Measurements from ENCODE around the gene FOXE3.
A peak's percentile ranks its signal among the peaks of the same experiment; 100 is the strongest.

FOXE3 gene

DNA sequence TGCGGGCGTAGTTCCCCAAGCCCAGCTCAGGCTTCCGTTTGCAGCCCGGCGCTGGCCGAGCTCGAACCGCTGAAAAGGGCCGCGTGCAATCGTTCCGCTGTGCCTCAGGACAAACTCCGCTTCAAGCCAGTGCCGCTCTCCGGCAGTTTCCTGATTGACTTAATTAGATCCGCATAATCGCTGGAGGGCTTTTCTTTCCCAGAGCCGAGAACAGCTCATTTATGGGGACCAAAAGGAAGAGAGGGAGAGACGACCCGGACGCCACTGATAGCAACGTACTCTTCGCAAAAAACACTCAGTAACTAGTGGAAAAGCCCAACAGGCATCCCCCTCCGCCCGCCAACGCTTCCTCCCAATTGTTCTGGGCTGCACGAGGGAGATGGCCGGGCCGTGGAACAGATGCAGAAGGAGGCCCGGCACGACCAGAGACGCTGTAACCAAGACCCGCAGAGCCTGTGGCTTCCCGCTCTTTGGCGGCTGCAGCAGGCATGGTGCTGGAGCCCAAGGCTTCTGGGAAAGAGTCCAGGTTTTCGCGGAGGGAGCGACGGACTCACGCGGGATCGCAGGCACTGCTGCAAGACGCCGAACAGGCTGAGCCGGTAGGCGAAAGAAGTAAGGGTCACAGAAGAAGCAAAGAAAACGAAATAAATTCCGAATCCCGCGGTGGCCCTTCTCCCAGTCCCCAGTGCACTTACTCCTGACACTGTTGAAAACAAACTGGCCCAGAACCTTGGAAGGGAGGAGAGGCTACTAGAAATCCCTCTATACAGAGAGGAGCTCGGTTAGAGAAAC lies 18.2 kb downstream of the FOXE3 start:
- DNase-seq (ENCODE audit: low read depth in 2 of 3, low spot score in 1 of 3), result no peak

- no peak for DNase-seq (ENCODE audit: low read depth in 2 of 3, low spot score in 1 of 3)
Observed at GRCh38 chr1:47435506-47436303, 19.6 kb downstream of the FOXE3 start.

- peak; percentile 56 to 81 (median 81) for DNase-seq (ENCODE audit: low read depth in 2 of 3, low spot score in 1 of 3)
Observed at GRCh38 chr1:47436304-47436978, 20.4 kb downstream of the FOXE3 start.

GRCh38 chr1:47436979-47437446 lies 20.9 kb downstream of the FOXE3 start:
- no peak for DNase-seq (ENCODE audit: low read depth in 2 of 3, low spot score in 1 of 3)

DNA sequence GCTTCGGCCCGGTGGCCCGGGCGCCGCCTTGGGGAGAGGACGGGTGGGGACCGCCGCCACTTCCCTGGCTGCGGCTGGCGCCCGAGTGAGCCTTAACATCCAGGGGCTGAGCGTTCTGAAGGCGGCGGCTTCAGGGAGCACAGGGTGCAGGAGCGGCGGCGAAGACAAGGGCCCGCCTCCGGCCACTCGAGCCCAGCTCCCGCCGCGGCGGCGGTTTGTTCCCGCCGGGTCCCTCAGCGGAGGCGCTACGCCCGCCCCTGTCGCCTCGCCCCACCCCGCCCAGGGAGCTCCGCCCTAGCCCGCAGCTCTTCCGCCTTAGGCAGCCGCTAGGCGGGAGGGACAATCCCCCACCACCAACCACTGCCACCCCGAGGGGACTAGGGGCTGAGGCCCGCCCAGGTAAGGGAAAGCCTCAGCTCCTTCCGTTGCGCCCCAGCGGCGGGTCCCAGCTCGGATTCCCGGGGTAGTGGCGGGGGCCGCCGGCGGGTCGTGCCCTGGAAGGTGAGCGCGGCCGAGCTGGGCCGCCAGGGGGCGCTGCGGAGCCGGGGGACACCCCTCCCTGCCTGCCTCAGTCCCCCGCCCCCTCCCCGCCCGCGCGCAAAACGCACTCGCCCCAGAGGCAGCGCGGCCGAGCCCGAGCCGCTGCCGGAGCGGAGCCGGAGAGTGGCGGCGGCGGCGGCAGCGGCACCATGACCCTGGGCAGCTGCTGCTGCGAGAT lies 21.5 kb downstream of the FOXE3 start, which contains the start of gene FOXD2:
Gene FOXD2, plus strand, starts transcription at position 598 of the 718 bp plus-strand sequence. Its CDS starts 92 bp downstream, at position 690.
- peak; percentile 74 to 88 (median 83) for DNase-seq (ENCODE audit: low read depth in 2 of 3, low spot score in 1 of 3)

- no peak for DNase-seq (ENCODE audit: low read depth in 2 of 3, low spot score in 1 of 3)
Observed at GRCh38 chr1:47438165-47439016, 22.3 kb downstream of the FOXE3 start.

DNA sequence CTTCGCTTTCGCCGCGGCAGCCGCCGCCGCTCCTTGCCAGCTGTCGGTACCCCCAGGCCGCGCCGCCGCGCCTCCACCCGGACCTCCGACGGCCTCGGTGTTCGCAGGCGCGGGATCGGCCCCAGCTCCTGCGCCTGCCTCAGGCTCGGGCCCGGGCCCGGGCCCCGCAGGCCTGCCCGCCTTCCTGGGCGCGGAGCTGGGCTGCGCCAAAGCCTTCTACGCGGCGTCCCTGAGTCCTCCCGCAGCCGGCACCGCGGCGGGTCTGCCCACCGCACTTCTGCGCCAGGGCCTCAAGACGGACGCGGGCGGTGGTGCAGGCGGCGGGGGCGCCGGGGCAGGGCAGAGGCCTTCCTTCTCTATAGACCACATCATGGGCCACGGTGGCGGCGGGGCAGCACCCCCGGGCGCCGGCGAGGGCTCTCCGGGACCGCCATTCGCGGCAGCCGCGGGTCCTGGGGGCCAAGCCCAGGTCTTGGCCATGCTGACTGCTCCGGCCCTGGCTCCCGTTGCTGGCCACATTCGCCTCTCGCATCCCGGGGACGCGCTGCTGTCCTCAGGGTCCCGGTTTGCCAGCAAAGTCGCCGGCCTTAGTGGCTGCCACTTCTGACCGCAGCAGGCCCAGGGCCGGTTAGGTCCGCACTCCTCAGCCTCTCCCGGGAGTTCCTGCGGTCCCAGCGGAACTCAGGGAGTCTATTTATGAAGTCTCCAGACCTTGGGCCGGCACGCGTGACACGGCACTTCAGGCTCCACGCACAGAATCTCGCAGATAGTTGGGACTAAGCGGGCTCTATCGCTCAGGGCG lies 23.1 kb downstream of the FOXE3 start:
- DNase-seq (ENCODE audit: low read depth in 2 of 3, low spot score in 1 of 3), result no peak

- no peak for DNase-seq (ENCODE audit: low read depth in 2 of 3, low spot score in 1 of 3)
Observed at GRCh38 chr1:47439819-47440598, 23.9 kb downstream of the FOXE3 start.

DNA sequence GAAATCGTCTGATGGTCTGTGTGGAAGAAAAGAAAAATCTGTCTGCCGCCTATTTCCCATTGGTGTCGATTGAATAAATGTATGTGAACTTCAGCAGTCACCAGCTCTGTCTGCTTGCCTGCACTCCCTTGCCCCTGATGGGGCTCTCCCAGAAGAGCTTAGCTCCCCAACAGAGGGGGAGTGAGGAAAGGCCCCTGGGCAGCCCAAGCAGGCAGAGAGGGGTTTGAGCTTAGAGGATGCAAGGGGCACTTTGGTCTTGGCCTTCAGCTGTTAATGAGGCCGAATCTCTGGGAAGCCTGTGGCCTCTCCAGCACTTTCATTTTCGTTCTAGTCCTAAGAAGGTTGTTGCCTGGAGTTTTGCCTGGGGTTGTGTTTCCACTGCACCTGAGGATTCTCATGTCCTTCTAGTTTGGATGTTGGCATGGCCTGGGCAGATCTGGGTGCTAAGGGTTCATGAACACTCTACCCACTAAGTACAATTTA lies 24.6 kb downstream of the FOXE3 start:
- no peak for DNase-seq (ENCODE audit: low read depth in 2 of 3, low spot score in 1 of 3)

GRCh38 chr1:47441450-47442106 lies 25.5 kb downstream of the FOXE3 start:
- no peak for DNase-seq (ENCODE audit: low read depth in 2 of 3, low spot score in 1 of 3)

DNA sequence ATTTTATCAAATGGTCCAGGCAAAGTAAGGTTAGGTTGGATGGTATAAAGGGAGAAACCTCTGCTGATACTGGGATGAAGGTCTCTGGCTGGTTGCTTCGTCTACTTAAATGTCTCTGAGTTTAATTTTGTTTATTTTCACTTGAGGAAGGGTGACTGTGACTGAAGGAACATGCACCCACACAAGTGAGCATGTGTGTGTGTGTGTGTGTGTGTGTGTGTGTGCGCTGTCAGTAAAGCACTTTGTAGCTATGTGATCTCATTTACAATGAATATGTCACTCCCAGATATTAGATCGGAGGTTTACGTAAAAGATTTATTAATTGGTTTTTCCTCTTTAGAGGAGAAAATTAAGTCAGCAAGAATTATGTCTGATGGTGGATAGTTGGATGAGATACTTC lies 26.1 kb downstream of the FOXE3 start:
- DNase-seq (ENCODE audit: low read depth in 2 of 3, low spot score in 1 of 3), result no peak

GRCh38 chr1:47442842-47443529 lies 26.9 kb downstream of the FOXE3 start:
- DNase-seq (ENCODE audit: low read depth in 2 of 3, low spot score in 1 of 3), result no peak

DNA sequence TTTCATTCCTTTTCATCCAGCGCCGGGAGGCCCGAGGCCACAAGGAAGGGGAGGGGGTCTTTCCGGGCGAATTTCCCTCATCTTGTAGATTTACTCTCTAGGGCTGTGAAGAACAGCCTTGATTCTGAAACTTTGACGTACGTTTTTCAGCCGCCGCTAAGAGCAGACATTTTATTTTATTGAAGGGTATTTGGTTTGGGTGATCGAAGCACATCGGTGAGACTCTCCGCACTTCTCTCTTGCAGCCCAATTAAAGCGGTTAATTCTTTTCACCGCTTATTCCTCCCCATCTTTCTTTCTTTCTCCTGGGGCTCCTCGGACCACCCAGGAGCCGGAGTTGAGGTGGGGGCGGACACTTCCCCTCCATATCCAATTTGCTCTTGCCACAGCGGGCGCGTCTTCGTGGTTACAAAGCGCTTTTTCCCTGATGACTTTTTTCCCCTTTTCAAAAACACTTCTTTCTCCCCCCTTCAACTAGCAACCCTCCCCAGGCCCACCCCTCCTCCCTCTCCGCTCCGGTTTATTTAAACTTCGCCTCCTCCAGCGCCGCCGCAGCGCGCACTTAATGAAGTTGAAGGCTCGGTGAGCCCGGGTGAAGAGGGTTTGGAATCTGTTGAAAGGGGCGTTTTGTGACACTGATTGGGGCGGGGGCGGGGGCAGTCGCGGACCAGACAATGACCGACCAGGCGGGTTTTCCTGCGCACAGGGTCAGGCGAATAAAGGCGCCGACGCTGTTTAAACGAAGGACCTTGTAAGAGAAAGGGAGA lies 27.6 kb downstream of the FOXE3 start:
- no peak for DNase-seq (ENCODE audit: low read depth in 2 of 3, low spot score in 1 of 3)

- no peak for DNase-seq (ENCODE audit: low read depth in 2 of 3, low spot score in 1 of 3)
Observed at GRCh38 chr1:47444297-47444561, 28.1 kb downstream of the FOXE3 start.

- no peak for DNase-seq (ENCODE audit: low read depth in 2 of 3, low spot score in 1 of 3)
Observed at GRCh38 chr1:47444562-47445465, 28.7 kb downstream of the FOXE3 start.
